Stimulated activated CD4-positive, alpha-beta T cell treated with anti-CD3 and anti-CD28 coated beads, Interleukin-15, amount 100 ng/mL, for 24 hours (primary cell): ENCODE measurements around the gene CHRNA4.
A peak's percentile ranks its signal among the peaks of the same experiment; 100 is the strongest.

ENCODE experiments used
- DNase-seq: peaks from one replicate; pipeline ENCODE4 v3.0.0-alpha.2; 2020

The CHRNA4 gene

GRCh38 chr20:63318391-63319163 is 42.6 kb downstream of the CHRNA4 start:
- DNase-seq = no peak

- no peak for DNase-seq
Measured at GRCh38 chr20:63317601-63318291, 43.4 kb downstream of the CHRNA4 start.

GRCh38 chr20:63317061-63317460 is 44.1 kb downstream of the CHRNA4 start:
- no peak for DNase-seq

- no peak for DNase-seq
Measured at GRCh38 chr20:63316502-63316921, 44.6 kb downstream of the CHRNA4 start.

GRCh38 chr20:63315731-63316491 is 45.2 kb downstream of the CHRNA4 start:
- DNase-seq = no peak

- DNase-seq = no peak
Measured at GRCh38 chr20:63315240-63315689, 45.9 kb downstream of the CHRNA4 start.

- no peak for DNase-seq
Measured at GRCh38 chr20:63314566-63315239, 46.4 kb downstream of the CHRNA4 start.

GRCh38 chr20:63314015-63314471 is 47.1 kb downstream of the CHRNA4 start:
- DNase-seq = no peak

- no peak for DNase-seq
Measured at GRCh38 chr20:63313349-63314014, 47.7 kb downstream of the CHRNA4 start.

GRCh38 chr20:63312690-63313348 is 48.3 kb downstream of the CHRNA4 start:
- DNase-seq = no peak

GRCh38 chr20:63312273-63312672 is 48.9 kb downstream of the CHRNA4 start:
- no peak for DNase-seq

GRCh38 chr20:63311833-63312243 is 49.3 kb downstream of the CHRNA4 start:
- DNase-seq = no peak

GRCh38 chr20:63311186-63311832 is 49.8 kb downstream of the CHRNA4 start:
- DNase-seq = no peak

- no peak for DNase-seq
Measured at GRCh38 chr20:63310265-63310991, 50.7 kb downstream of the CHRNA4 start.

- DNase-seq = peak; percentile 52
Measured at GRCh38 chr20:63309261-63310071, 51.7 kb downstream of the CHRNA4 start.

GRCh38 chr20:63308218-63308911 is 52.8 kb downstream of the CHRNA4 start:
- no peak for DNase-seq

GRCh38 chr20:63307538-63308217 is 53.5 kb downstream of the CHRNA4 start:
- no peak for DNase-seq
